ENCODE measurements around the gene GPATCH2.

- TF ChIP-seq CTCF (IDR thresholded peaks at IDR 0.05; ENCODE audit: insufficient read depth, low read length) = no peak
- TF ChIP-seq REST (IDR thresholded peaks at IDR 0.05; ENCODE audit: insufficient replicate concordance, low read depth) = no peak
- no peak for TF ChIP-seq POLR2AphosphoS5 (IDR thresholded peaks at IDR 0.05; ENCODE audit: low read depth)
- TF ChIP-seq GABPA (IDR thresholded peaks at IDR 0.05; ENCODE audit: low read depth) = no peak
- no peak for TF ChIP-seq SPI1 (IDR thresholded peaks at IDR 0.05; ENCODE audit: borderline replicate concordance, low read depth)
Observed at GRCh38 chr1:217542837-217543236, 88.1 kb downstream of the GPATCH2 start.
